ENCODE data around the gene ZNF214. TPM values are rescaled to one million over a fixed set of nuclear protein-coding genes. Genes with fewer than 3 reads are reported as not detected.
A peak's percentile ranks its signal among the peaks of the same experiment; 100 is the strongest.

The ZNF214 gene
- total RNA-seq, result not detected

DNA sequence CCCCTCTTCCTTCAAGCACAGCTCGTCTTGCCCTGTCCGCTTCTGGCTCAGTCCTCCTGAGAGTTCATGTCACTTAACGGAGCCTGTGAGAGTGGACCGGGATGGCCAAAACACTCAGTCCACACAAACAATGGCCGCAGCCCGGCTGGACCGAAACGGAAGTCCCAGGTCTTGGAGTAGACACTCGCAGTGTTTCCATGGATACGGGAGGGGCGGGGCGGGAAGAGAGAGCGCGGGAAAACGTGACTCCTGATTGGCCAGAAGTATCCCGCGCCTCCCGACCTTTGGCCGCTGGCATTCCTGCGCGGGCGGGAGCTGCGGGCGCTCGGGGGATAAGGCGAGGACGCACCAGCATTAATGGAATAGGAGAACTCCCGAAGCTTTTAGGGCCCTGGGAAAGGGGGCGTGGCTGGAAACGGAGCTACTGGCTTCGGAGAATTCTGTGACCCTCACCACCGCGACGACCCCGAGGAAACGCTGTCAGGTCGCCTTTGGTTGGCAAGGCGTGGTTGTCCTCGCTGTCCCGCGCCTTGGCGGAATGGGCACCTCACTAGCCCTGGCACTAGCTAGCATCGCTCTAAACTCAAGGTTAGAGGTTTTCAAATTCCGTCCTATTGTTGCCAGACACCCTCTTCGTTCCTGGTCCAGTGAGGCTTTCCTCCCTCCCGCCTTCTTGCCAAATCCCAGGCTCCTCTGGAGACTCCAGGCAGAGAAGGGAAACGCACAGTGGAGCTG is at the start of gene ZNF214, which contains the start of gene NLRP14:
Gene ZNF214, minus strand, starts transcription at position 164 of the 735 bp plus-strand sequence. CDS start 17,511 bp downstream, outside the sequence.
Gene NLRP14, plus strand, starts transcription at position 297 of the 735 bp plus-strand sequence. CDS start 18,108 bp downstream, outside the sequence.
- H3K4me1 Mint-ChIP-seq, result peaks cover 4% of the 10 kb centered on the region
- DNase-seq, result no peak
- no peaks in the 10 kb centered on the region for H3K36me3 Mint-ChIP-seq
- POLR2A ChIA-PET, result no interaction called here
- no peaks in the 10 kb centered on the region for H3K9me3 Mint-ChIP-seq
- ATAC-seq (ENCODE audit: low read depth), result no peak
- no peak within 1 kb of the TSS for H3K27ac Mint-ChIP-seq
- peak within 1 kb of the TSS; percentile 57 for H3K4me3 Mint-ChIP-seq
- peaks cover 43% of the 10 kb centered on the region for H3K27me3 Mint-ChIP-seq

GRCh38 chr11:7062534-7062933 is 42.4 kb upstream of the ZNF214 start:
- ATAC-seq (ENCODE audit: low read depth), result no peak
- no peaks in the 10 kb centered on the region for H3K9me3 Mint-ChIP-seq
- DNase-seq, result no peak
- POLR2A ChIA-PET, result no interaction called here
- no peaks in the 10 kb centered on the region for H3K36me3 Mint-ChIP-seq
- no peak overlapping the region for H3K27ac Mint-ChIP-seq
- peaks cover 2% of the 10 kb centered on the region for H3K27me3 Mint-ChIP-seq
- H3K4me3 Mint-ChIP-seq, result no peak overlapping the region
- H3K4me1 Mint-ChIP-seq, result no peaks in the 10 kb centered on the region

GRCh38 chr11:7060868-7061267 is 40.7 kb upstream of the ZNF214 start:
- Mint-ChIP-seq H3K4me3 (no peak overlapping the region), H3K27me3 (peaks cover 4% of the 10 kb centered on the region), H3K4me1 (no peaks in the 10 kb centered on the region), H3K36me3 (no peaks in the 10 kb centered on the region), H3K27ac (no peak overlapping the region), H3K9me3 (no peaks in the 10 kb centered on the region)
- no peak for DNase-seq
- ATAC-seq (ENCODE audit: low read depth), result no peak
- POLR2A ChIA-PET, result no interaction called here

DNA sequence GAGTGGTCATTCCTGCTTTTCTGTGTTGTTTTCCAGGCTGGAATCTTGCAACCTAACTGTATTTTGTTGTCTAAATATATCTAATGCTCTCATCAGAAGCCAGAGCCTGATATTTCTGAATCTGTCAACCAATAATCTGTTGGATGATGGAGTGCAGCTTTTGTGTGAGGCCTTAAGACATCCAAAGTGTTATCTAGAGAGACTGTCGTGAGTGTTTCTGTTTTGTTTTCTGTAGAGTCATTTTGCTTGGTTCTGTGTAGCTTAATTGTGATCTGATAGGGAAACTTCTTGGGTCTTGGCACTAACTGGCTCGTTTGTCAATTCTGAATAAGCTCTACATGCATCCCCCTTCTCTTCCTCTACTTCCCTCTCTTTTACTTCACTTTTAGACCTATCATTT is 37.5 kb upstream of the ZNF214 start:
- POLR2A ChIA-PET, result no interaction called here
- DNase-seq (no peak), ATAC-seq (ENCODE audit: low read depth) (no peak)
- H3K4me1 Mint-ChIP-seq, result no peaks in the 10 kb centered on the region
- no peaks in the 10 kb centered on the region for H3K36me3 Mint-ChIP-seq
- H3K27me3 Mint-ChIP-seq, result peaks cover 6% of the 10 kb centered on the region
- H3K27ac Mint-ChIP-seq, result no peak overlapping the region
- H3K9me3 Mint-ChIP-seq, result no peaks in the 10 kb centered on the region
- H3K4me3 Mint-ChIP-seq, result no peak overlapping the region

DNA sequence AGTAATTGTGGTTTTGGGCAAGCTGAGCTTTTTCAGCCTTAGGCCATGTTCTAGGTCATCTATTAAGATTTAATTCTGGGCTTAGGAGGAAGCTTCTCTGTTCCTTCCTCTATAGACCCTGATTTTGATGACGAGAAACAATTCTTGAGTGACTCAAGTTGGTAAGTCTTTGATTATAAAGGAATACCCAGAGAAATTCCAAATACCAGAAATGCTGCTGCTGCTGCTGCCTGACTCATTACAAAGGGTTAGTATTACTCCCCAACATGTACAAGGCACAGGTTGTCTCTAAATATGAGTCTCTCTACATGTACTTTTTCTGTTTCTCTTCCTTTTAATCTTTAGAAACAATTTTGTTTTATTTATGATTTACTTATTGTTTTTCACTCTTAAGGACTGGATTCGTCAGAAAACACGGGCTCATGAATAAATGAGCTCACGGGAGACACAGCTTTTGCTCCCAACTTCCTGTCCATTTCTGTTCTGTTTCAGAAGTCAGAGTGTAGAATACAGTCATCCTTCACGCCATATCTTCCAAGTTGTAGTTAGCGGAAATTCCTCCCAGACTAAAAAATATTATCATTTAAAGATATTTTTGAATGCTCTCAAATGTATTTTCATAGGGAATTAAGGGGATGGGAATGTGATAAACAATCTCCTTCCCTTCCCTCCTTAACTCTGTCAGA is 36.8 kb upstream of the ZNF214 start:
- H3K4me3 Mint-ChIP-seq, result no peak overlapping the region
- POLR2A ChIA-PET, result no interaction called here
- no peak for ATAC-seq (ENCODE audit: low read depth)
- H3K27ac Mint-ChIP-seq, result no peak overlapping the region
- H3K4me1 Mint-ChIP-seq, result no peaks in the 10 kb centered on the region
- H3K9me3 Mint-ChIP-seq, result no peaks in the 10 kb centered on the region
- no peaks in the 10 kb centered on the region for H3K36me3 Mint-ChIP-seq
- no peak for DNase-seq
- peaks cover 6% of the 10 kb centered on the region for H3K27me3 Mint-ChIP-seq

- peaks cover 7% of the 10 kb centered on the region for H3K27me3 Mint-ChIP-seq
- ATAC-seq (ENCODE audit: low read depth), result no peak
- H3K27ac Mint-ChIP-seq, result no peak overlapping the region
- POLR2A ChIA-PET, result no interaction called here
- H3K4me3 Mint-ChIP-seq, result no peak overlapping the region
- no peak for DNase-seq
- no peaks in the 10 kb centered on the region for H3K4me1 Mint-ChIP-seq
- no peaks in the 10 kb centered on the region for H3K36me3 Mint-ChIP-seq
- no peaks in the 10 kb centered on the region for H3K9me3 Mint-ChIP-seq
Observed at GRCh38 chr11:7050191-7050590, 30.0 kb upstream of the ZNF214 start.

DNA sequence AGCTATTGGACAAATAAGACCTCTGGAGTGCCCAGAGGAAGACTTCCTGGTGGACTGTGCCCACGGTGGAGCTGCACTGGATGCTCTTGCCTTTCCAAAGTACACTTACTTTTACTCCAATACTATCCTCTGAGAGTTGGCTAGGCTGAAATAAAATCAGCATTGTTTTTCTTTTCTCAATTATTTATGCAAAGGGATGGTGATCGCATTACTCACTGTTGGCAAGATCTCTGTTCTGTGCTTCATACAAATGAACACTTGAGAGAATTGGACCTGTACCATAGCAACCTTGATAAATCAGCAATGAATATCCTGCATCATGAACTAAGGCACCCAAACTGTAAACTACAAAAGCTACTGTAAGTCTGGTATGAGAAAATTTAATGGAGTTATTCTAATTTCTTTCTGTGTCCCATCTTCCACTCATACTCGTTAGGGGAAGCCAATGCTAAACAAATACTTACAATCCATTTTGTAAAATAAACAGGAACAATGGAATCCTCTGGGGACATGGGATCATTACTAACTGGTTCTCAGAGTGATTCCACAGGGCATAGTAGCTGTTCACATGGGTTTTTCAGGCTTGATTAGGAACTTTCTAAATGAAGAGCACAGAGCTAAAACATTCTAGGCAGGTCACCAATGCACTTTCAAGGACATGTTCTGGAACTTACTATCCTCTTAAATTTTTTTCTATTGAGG is 26.5 kb upstream of the ZNF214 start:
- H3K4me1 Mint-ChIP-seq, result no peaks in the 10 kb centered on the region
- DNase-seq (no peak), ATAC-seq (ENCODE audit: low read depth) (no peak)
- peaks cover 10% of the 10 kb centered on the region for H3K27me3 Mint-ChIP-seq
- POLR2A ChIA-PET, result no interaction called here
- no peak overlapping the region for H3K4me3 Mint-ChIP-seq
- no peak overlapping the region for H3K27ac Mint-ChIP-seq
- no peaks in the 10 kb centered on the region for H3K36me3 Mint-ChIP-seq
- H3K9me3 Mint-ChIP-seq, result no peaks in the 10 kb centered on the region

DNA sequence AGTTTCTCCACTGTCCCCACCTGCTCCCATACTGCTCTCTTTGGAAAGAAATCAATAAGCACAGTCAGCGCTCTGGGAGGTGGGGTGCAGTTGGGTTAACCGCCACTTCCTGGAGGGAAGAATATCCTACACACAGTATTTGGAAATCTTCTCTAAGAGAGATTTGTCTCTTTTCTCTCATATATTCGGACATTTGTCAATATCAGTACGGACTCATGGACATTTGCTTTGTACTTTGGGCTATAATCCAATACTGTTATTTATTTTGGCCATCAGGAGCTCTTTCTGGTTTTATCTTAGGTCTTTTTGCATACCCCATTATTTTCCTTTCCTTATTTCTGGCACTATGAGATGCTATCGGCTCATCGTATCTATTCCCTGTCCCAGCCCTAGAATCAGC is 13.9 kb upstream of the ZNF214 start:
- no peak overlapping the region for H3K27ac Mint-ChIP-seq
- no peaks in the 10 kb centered on the region for H3K4me1 Mint-ChIP-seq
- no peak overlapping the region for H3K4me3 Mint-ChIP-seq
- no peaks in the 10 kb centered on the region for H3K9me3 Mint-ChIP-seq
- no peak for ATAC-seq (ENCODE audit: low read depth)
- POLR2A ChIA-PET, result no interaction called here
- no peaks in the 10 kb centered on the region for H3K36me3 Mint-ChIP-seq
- H3K27me3 Mint-ChIP-seq, result no peaks in the 10 kb centered on the region
- no peak for DNase-seq

- H3K4me3 Mint-ChIP-seq, result no peak overlapping the region
- POLR2A ChIA-PET, result no interaction called here
- no peaks in the 10 kb centered on the region for H3K4me1 Mint-ChIP-seq
- no peak overlapping the region for H3K27ac Mint-ChIP-seq
- no peaks in the 10 kb centered on the region for H3K27me3 Mint-ChIP-seq
- DNase-seq (no peak), ATAC-seq (ENCODE audit: low read depth) (no peak)
- no peaks in the 10 kb centered on the region for H3K9me3 Mint-ChIP-seq
- H3K36me3 Mint-ChIP-seq, result no peaks in the 10 kb centered on the region
Observed at GRCh38 chr11:7032692-7033091, 12.5 kb upstream of the ZNF214 start.

GRCh38 chr11:7031471-7031871 is 11.3 kb upstream of the ZNF214 start:
- Mint-ChIP-seq H3K36me3 (no peaks in the 10 kb centered on the region), H3K9me3 (no peaks in the 10 kb centered on the region), H3K27ac (no peak overlapping the region), H3K4me3 (no peak overlapping the region), H3K27me3 (no peaks in the 10 kb centered on the region), H3K4me1 (no peaks in the 10 kb centered on the region)
- POLR2A ChIA-PET, result no interaction called here
- no peak for DNase-seq
- no peak for ATAC-seq (ENCODE audit: low read depth)

DNA sequence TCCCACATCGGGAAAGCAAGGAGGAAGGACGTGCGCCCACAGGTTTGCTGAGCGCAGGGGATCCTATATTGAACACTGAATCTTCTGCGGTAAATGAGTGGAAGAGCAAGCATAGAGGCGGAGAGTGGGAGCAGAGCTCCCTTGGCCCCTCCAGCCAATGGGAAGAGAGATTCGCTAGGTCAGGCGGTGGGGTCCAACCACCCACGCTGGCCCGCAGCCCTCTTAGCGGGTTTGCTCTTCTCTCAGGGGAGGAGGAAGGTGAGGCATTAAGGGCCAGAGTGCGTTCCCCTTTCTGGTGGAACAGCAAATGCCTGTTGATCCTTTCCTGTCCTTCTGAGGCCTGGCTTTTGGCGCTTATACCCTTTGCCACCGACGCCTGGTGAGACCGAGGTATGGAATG is 10.7 kb upstream of the ZNF214 start:
- Mint-ChIP-seq H3K36me3 (no peaks in the 10 kb centered on the region), H3K27ac (no peak overlapping the region), H3K27me3 (no peaks in the 10 kb centered on the region), H3K4me3 (no peak overlapping the region), H3K9me3 (no peaks in the 10 kb centered on the region), H3K4me1 (no peaks in the 10 kb centered on the region)
- POLR2A ChIA-PET, result no interaction called here
- no peak for DNase-seq
- ATAC-seq (ENCODE audit: low read depth), result no peak

GRCh38 chr11:7028141-7028540 is 8.0 kb upstream of the ZNF214 start:
- H3K36me3 Mint-ChIP-seq, result no peaks in the 10 kb centered on the region
- DNase-seq (no peak), ATAC-seq (ENCODE audit: low read depth) (no peak)
- H3K27ac Mint-ChIP-seq, result no peak overlapping the region
- H3K4me1 Mint-ChIP-seq, result no peaks in the 10 kb centered on the region
- no peaks in the 10 kb centered on the region for H3K9me3 Mint-ChIP-seq
- POLR2A ChIA-PET, result no interaction called here
- peaks cover 4% of the 10 kb centered on the region for H3K27me3 Mint-ChIP-seq
- no peak overlapping the region for H3K4me3 Mint-ChIP-seq

DNA sequence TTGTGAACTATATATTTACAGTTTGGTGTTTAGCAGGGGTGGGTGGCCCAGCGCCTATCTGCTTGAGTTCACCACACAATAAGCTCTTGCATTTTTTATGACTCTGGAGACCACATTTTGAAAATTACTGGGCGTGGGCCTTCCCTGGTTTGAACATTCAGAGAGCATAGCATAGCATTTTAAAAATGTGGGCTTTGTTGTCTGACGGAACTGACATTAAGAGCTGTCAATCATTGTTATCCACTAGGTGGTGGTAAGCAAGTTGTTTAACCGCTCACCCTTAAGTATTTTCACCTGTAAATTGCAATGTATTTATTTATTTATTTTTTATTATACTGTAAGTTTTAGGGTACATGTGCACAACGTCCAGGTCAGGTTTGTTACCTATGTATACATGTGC is 1.2 kb upstream of the ZNF214 start:
- Mint-ChIP-seq H3K27me3 (peaks cover 45% of the 10 kb centered on the region), H3K9me3 (no peaks in the 10 kb centered on the region), H3K36me3 (no peaks in the 10 kb centered on the region), H3K4me3 (no peak overlapping the region), H3K4me1 (peaks cover 4% of the 10 kb centered on the region), H3K27ac (no peak overlapping the region)
- ATAC-seq (ENCODE audit: low read depth) (no peak), DNase-seq (no peak)
- POLR2A ChIA-PET, result no interaction called here

Data from activated naive CD8-positive, alpha-beta T cell treated with anti-CD3 and anti-CD28 coated beads, Interleukin-2, amount 10 ng/mL, durations not matched to agents 7 days and 5 days (primary cell).